Measurements from ENCODE around the gene FKBP9. TPM values are rescaled to one million over a fixed set of nuclear protein-coding genes. Genes with fewer than 3 reads are reported as not detected.
A peak's percentile ranks its signal among the peaks of the same experiment; 100 is the strongest.

FKBP9 gene
- 28.6 and 39.1 TPM in 2 replicates for total RNA-seq (2021)
- Bru-seq, nascent RNA = percentile 54 among the genes with signal in this experiment
- BruChase-seq, experiment 1, labeled RNA remaining after a 2-hour chase = percentile 55 among the genes with signal in this experiment
- BruChase-seq, experiment 2, labeled RNA remaining after a 6-hour chase = percentile 59 among the genes with signal in this experiment
- long read RNA-seq, transcript FKBP9-201 (10 exons, 3,462 nt) = major isoform, 72 of 90 reads
- long read RNA-seq, partial matches to known transcripts = 0 of 90 reads
- long read RNA-seq, other reads (novel, unspliced or antisense) = 14 of 90 reads

- peak; percentile 84 for DNase-seq (ENCODE audit: low spot score)
- Histone ChIP-seq H3K9me3 (ENCODE audit: low read depth, low read length, poor library complexity, severe bottlenecking) (no peaks in the 10 kb centered on the region), H3K27ac (ENCODE audit: low read depth, low read length, poor library complexity, severe bottlenecking) (peak within 1 kb of the TSS; percentile 73), H3K36me3 (ENCODE audit: insufficient read depth, low read length, poor library complexity, severe bottlenecking) (no peaks in the 10 kb centered on the region), H3K27me3 (replicated peaks; ENCODE audit: insufficient read depth, low read depth, low read length, poor library complexity) (no peaks in the 10 kb centered on the region), H3K4me1 (ENCODE audit: insufficient read depth, low read length, poor library complexity, severe bottlenecking) (peaks cover 3% of the 10 kb centered on the region), H3K4me3 (ENCODE audit: low read depth, low read length, poor library complexity, severe bottlenecking) (peak within 1 kb of the TSS; percentile 67)
- TF ChIP-seq CTCF (conservative IDR thresholded peaks at IDR 0.05; ENCODE audit: low read depth, low read length) (no peak), EZH2 (IDR thresholded peaks at IDR 0.05; ENCODE audit: borderline replicate concordance, low read depth, low read length, poor library complexity, severe bottlenecking) (no peak)
- ChIA-PET POLR2A (ENCODE audit: low non-redundant PET) (no interaction called here), CTCF (no interaction called here)
- intact Hi-C loops (cut with micrococcal nuclease; ENCODE audit: unreplicated experiment) = no loop called here
- BruUV-seq (replicated peaks) = no TSS peak
Observed at GRCh38 chr7:32957326-32958045, at the start of gene FKBP9. Gene FKBP9, plus strand, starts transcription at chr7:32957440. Its CDS starts 134 bp downstream, at chr7:32957574.

GRCh38 chr7:32910195-32910594 lies 47.0 kb upstream of the FKBP9 start:
- intact Hi-C loops (cut with micrococcal nuclease; ENCODE audit: unreplicated experiment) = no loop called here
- ChIA-PET CTCF (no interaction called here), POLR2A (ENCODE audit: low non-redundant PET) (no interaction called here)
- no TSS peak for BruUV-seq (replicated peaks)
- Histone ChIP-seq H3K36me3 (ENCODE audit: insufficient read depth, low read length, poor library complexity, severe bottlenecking) (peaks cover 7% of the 10 kb centered on the region), H3K27me3 (replicated peaks; ENCODE audit: insufficient read depth, low read depth, low read length, poor library complexity) (no peaks in the 10 kb centered on the region), H3K4me3 (ENCODE audit: low read depth, low read length, poor library complexity, severe bottlenecking) (no peak overlapping the region), H3K9me3 (ENCODE audit: low read depth, low read length, poor library complexity, severe bottlenecking) (no peaks in the 10 kb centered on the region), H3K27ac (ENCODE audit: low read depth, low read length, poor library complexity, severe bottlenecking) (no peak overlapping the region), H3K4me1 (ENCODE audit: insufficient read depth, low read length, poor library complexity, severe bottlenecking) (peaks cover 4% of the 10 kb centered on the region)
- no peak for DNase-seq (ENCODE audit: low spot score)
- TF ChIP-seq EZH2 (IDR thresholded peaks at IDR 0.05; ENCODE audit: borderline replicate concordance, low read depth, low read length, poor library complexity, severe bottlenecking) (no peak), CTCF (conservative IDR thresholded peaks at IDR 0.05; ENCODE audit: low read depth, low read length) (no peak)

GRCh38 chr7:32914184-32914583 lies 43.1 kb upstream of the FKBP9 start:
- Histone ChIP-seq H3K27me3 (replicated peaks; ENCODE audit: insufficient read depth, low read depth, low read length, poor library complexity) (no peaks in the 10 kb centered on the region), H3K9me3 (ENCODE audit: low read depth, low read length, poor library complexity, severe bottlenecking) (no peaks in the 10 kb centered on the region), H3K4me3 (ENCODE audit: low read depth, low read length, poor library complexity, severe bottlenecking) (no peak overlapping the region), H3K4me1 (ENCODE audit: insufficient read depth, low read length, poor library complexity, severe bottlenecking) (no peaks in the 10 kb centered on the region), H3K36me3 (ENCODE audit: insufficient read depth, low read length, poor library complexity, severe bottlenecking) (peaks cover 36% of the 10 kb centered on the region), H3K27ac (ENCODE audit: low read depth, low read length, poor library complexity, severe bottlenecking) (no peak overlapping the region)
- intact Hi-C loops (cut with micrococcal nuclease; ENCODE audit: unreplicated experiment) = no loop called here
- ChIA-PET CTCF (no interaction called here), POLR2A (ENCODE audit: low non-redundant PET) (no interaction called here)
- no TSS peak for BruUV-seq (replicated peaks)
- TF ChIP-seq EZH2 (IDR thresholded peaks at IDR 0.05; ENCODE audit: borderline replicate concordance, low read depth, low read length, poor library complexity, severe bottlenecking) = no peak
- no peak for TF ChIP-seq CTCF (conservative IDR thresholded peaks at IDR 0.05; ENCODE audit: low read depth, low read length)
- DNase-seq (ENCODE audit: low spot score) = no peak
